ENCODE measurements around the gene CTIF.

CTIF gene

DNA sequence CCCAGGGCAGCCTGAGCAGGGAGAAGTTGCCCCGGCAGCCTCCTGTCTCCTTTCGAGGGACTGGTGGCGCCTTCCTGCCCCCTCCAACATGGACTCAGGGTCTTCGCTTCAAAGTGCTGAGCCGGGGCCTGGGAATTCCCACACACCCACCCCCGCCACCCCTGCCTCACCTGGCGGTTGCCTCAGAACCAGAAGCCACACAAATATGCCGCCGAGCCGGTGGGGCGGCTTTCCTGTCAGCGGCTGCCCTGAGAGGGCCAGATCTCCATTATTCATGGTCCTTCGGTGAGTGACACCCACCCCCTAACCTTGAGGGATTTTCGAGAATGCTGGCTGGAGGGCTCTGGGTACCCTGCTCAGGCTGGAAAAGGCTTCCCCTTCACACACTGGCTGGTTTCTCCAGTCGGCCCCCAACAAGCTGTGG lies 340.2 kb downstream of the CTIF start:
- no peak for DNase-seq

DNA sequence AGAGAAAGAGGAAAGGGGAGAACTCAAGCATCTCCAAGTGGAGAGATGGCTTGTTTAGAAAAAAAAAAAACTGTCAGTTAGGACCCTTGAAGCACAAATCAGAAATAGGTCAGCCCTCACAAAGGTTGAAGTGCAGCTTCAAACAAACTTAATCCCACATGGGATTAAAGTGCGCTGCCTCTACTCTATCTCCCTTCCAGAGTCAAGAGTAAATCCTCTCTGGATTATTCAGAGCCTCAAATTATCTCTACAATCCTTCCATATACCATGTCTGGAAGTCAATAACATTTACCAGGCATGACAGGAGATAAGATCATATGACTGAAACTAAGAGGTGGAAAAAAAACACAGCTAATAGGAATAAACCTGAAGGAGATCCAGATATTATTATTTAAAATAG lies 342.1 kb downstream of the CTIF start:
- no peak for DNase-seq

DNA sequence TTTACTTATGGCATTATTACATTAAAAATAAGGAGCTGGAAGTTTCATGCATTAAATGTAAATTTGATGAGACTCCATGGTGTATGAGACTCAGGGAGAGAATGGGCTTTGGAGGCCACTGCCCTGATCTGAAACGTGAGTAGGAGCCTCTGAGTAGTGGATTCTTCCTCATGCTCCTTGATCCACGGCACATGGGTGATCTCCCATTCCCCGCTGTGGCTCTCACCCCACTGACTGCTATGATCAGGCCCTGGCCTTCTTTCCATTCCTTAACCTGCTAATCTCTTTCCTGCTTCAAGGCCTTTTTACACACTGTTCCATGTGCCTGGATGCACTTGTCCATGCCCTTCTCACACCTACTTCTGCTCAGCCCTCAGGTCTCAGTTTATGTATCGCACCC lies 343.5 kb downstream of the CTIF start:
- DNase-seq, result no peak

DNA sequence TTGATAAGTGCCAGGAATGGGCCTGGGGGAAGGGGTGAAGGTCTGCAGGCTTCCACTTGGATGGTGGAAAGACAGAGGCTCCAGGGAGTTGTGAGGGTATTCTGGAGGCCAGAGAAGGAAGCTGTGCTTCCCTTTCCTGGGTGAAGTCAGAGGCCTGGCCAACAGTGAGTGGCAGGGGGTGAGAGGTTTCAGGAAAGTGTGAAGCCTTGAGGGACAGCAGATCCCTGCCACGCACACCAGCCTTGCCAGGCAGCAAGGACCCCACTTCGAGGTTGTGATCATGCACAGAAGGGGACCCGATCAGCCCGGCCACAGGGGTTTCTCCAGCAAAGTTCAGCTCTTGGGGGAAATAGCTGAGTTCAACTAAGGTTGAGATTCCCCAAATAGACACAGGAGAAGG lies 345.5 kb downstream of the CTIF start:
- DNase-seq, result no peak

DNA sequence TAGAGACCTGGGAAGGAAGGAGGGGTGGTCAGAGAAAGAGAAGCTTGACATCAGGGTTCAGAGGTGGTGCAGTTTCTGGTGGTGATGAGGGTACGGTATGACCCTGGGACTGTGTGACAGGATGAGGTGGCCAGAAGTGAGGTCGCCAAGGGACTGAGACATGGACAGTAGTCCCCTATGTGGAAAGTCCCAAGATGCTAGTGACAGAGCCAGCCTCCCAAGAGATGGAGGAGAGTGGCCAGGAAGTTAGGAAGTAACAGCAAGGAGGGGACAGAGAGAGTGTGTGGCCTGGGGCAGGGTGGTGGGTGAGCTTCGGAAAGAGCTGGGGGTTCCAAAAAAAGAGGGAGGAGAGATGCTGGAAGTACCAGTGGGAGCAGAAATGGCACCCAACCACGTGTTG lies 345.9 kb downstream of the CTIF start:
- DNase-seq, result no peak

DNA sequence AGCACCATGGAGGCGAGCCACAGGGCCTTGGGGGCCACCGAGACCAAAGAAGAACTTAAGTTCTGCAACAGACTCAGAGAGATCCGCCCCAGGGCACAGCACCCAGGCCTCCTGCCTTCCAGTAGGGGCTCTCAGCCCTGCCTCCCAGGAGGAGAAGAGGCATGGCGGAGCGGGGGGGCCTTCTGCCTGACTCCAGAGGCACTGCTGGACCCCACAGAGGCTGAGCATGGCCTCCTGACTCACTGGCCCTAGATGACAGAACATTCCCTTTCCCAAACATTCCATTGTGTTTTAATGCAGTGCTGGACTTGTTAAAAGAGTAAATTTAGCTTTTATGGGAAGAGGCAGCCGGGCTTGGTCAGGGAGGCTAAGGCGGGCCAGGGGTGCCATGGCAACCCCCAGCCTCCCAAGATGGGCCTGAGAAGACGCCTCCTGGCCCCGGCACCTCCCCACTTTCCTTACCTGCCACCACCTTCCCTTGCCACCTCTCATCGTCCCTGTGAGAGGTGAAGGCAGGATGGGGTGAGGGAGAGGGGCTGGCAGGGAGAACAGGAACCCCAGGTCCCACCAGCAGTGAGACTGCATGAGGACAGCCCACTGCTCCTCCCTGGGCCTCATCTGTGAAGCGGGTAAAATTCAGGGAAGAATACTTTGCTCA lies 346.6 kb downstream of the CTIF start:
- DNase-seq, result no peak

DNA sequence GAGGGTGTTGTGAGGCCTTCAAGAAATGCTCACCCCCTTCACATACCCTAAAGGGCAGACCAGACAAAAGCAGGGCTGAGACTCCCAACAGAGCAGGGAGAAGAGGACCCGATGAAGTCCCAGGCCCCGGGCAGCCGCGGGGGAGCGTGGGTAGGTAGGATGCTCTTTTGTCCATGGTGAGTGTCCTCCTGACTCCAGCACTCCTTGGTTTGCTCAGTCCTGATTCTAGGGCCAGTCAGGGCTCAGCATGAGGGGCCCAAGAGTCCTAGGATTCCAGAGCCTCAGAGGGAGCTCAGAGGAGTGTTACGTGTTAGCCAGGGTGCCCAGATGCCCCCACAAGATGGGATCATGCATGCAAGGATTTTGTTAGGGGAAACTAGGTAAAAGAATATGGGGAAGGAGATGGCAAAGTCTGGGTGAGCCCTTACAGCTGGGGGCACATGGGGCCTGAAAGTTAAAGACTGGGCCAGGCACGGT lies 347.1 kb downstream of the CTIF start:
- no peak for DNase-seq

DNA sequence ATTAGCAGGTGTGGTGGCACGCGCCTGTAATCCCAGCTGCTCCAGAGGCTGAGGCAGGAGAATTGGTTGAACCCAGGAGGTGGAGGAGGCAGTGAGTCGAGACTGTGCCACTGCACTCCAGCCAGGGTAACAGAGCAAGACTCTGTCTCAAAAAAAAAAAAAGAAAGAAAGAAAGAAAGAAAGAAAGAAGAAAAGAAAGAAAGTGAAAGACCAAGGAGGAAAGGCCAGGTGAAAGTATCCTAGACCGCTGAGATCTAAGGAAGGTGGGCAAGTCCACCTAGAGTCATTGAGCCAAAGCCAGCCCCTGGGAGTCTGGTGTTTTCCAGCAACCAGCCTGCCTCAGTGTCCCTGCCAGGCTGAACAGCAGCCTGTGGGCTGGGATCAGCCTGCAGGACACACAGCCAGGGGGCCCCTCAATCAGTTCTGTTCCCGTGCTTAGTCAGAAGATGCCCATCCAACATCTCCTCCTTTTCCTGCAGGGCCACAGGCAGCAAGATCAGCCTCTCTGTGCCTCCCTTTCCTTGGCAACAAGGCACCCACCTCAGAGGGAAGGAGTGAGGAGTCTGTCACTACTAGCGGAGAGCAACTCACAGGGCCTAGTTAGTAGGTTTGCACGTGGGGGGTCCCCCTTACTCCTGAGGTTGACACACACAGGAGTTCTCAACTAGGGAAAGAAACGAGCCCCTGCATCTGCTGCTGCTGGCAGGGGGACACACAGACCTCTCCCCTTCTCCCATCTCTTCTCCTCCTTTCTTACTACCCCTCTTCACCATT lies 347.9 kb downstream of the CTIF start:
- DNase-seq, result no peak

DNA sequence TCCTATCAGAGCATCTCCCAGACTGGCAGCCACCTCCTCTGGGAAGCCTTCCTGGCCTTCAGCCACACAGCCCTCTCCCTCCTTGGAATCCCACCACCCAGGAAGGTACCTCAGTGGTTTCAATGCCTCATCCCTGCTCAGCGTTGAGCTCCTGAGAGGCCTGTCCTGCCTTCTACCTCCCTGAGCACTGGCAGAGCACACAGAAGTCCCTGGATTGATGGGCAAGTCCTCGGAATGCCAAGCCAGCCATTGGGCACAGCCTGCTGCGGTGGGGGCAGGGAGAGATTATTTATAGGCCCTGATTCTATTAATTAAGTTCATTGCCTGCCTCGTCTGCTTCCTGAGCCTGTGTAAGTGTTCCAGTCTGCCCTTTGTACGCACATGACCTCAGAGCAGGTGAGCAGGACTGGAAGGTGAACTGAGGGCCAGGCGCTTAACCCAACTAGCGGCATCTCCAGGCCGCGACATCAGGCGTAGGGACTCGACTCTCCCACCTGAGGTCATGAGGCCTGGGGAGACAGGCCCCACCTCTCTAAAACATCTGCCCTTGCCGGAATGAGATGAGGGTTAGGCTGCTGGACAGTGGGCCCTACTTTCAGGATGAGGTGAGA lies 348.6 kb downstream of the CTIF start:
- no peak for DNase-seq

DNA sequence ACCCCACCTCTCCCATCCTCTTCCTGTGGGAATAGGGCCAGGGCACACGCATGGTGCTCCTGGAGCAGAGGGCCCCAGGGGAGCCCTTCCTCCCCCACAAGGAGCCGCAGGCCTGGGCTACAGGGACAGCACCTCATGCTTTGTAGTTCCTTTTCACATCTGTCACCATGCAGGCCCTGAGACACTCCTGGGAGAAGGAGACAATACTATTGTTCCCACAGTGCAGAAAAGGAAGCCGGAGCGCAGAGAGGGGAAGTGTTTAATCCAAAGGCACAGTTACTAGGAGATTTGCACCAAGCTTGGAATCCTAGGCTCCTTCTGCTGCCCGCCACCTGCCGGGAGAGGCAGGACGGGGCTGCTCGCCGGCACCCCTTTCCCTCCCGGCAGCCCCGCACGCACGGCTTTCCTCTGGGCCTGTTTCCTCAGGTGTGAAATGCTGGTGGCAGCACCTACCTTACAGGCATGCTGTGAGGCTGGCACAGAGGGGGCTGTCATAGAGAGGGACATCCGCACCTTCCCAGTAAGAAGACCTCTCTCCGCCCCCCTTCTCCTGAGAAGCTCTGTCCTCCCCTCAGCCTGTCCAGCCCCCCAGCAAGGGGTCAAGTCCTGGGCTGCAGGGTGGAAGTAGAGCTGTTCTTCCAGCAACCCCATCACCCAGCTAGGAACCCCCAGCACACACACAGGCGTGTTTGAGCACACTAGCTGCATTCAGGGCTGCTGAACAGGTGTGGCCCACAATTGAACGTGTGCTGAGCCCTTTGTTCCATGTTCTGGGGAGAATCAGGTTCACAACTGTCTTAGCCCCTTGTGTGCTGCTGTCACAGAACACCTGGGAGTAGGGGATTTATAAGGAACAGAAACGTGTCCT lies 349.3 kb downstream of the CTIF start:
- no peak for DNase-seq

DNA sequence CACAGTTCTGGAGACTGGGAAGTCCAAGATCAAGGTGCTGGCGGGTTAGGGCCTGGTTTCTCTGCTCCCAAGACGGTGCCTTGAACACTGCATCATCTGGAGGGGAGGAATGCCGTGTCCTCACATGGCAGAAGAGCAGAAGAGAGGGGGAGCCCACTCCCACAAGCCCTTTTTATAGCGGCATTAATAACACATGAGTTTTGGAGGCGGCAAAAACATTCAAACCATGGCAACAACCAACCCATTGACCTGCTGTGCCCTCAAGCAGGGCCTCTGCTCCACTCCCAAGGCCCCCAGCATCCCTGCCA lies 349.9 kb downstream of the CTIF start:
- DNase-seq, result no peak

DNA sequence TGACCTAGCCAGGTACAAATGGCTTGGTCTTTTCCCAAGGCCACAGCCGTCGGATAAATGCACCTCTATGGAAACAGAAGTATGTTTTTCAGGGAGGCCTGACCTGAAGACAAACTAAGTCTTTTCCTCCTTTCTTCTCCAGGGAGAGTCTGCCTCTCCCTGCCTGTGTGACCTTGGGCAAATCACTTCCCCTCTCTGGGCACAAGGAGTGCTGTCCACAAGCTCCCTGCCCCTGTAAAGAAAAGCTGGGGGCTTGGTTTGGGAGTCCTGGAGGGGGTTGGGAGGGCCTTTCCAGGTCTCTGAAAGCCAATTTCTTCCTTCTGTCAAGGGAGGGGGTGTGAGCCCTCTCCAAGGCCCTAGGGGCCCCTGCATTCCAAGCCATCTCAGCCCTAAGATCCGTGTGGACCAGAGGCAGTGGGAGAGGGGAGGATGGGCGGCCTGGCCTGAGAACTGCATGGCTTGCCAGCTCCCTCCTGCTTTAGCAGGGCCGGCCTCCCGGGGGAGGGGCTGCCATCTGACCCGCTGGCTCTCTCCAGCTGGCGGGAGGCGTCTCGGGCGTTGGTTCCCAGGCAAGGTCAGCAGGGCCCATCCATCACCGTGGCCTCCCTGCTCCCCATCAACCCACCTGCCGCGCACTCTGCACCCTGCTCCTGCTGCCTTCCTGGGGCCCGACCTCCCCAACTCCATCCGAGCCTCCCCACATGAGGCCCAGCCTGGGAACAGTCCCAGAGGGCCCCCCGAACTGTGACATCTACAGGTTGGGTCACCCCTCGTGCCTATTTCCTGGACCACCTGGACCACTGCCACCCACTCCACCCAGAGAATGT lies 350.5 kb downstream of the CTIF start:
- no peak for DNase-seq

DNA sequence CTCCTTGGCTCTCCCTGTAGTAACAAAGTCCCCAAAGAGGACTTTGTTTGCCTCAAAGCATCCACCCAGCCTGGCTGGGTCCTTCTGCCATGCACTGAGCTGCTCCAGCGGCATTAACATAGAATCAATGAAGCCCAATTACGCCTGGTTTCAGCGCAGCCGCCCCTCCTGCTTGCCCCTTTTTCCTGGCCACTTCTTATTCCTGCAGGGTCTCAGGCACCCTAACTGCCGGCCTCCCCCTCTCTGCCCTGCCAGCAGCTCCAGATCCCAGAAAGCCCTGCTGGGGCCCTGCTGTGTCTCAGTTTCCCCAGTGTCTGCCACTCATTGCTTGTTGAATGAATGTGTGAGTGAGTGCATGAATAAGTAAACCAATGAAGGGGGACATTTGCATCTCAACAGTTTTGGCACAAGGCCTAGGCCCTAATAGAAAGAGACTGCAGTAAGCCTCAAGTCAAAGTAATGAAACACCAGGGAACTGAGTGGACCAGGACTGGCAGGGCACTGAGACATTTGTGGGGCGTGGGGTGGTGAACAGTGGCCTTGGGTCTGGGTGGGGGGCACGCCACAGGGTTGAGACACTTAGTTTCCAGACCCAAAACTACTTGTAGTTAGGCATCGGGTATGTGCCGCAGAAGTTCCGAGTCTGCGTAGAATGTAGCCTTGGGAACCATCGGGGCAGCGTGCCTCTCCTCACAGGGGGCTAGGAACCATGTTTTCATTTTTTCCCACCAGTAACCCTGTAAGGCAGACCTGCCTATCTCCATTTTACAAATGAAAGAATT lies 351.3 kb downstream of the CTIF start:
- DNase-seq, result no peak

DNA sequence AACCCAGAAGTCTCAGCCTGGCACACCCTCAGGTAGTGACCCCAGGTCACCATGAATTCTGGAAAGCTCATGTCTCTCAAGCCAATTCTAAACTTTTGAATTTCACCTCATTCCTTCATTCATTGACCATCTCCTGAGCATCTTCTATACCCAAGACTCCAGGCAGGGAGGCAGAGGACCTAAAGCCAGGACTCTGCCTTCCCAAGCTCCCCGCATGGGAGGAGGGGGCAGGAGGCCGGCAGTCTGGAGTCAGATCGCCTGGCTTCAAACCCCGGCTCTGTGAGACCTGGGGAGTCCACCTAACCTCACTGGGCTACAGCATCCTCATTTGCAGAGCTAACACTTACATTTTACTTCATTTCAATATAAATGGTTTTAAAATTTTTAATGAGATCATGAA lies 352.9 kb downstream of the CTIF start:
- DNase-seq, result no peak

DNA sequence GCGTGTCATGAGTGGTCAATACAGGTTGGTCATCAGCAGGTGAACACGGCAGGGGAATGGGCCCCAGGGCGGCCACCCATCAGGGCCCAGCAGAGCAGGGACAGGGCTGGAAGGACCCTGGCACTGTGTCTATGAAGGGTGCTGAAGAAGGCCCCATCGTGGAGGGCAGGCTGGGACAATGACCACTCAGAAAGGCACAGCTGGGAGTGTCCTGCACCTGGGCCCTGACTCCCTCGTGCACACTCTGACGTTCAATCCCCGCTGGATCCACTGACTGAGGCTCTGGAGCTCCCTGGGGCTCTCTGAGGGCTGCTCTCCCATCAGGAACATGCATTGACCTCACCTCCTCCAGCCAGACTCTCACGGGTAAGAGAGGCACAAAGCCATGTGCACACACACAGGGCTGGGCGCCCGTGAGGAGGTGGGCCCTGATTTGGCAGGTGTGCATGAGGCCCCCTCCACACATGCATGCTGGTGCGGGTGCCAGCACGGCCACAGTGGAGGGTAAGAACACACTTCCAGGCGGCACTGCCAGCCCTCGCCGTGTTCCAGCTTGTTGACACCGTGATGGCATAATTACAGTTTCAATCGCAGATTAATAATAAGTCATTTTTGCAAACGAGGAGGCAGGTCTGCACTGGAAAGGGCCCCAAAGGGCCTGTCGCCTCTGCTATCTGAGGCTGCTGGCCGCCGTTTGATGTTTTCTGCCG lies 353.5 kb downstream of the CTIF start:
- no peak for DNase-seq

DNA sequence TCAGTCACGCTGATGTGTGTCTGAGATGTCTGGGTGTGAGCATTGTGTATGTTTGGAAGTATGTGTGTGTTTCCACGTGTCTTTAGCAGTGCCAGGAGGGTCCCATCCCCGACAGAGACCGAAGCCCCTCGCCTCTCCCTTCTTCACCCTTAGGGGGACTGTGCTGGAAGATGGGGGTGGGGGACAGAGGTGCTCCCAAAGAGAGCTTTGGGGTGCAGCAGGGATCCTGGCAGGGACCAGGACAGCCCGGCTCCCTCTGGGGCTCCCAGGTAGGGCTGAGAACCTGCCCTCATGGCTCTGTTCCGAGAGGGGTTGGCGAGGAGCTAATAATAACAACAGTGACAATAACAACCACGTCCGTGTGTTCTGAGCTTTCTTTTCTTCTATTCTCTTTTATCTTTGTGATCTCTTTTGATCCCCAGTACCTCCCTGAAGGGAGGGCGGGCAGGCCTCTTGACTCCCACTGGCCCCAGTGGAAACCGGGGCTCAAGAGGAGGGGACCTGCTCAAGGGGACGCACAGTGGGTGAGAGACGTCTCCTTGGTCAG lies 354.3 kb downstream of the CTIF start:
- DNase-seq, result no peak

DNA sequence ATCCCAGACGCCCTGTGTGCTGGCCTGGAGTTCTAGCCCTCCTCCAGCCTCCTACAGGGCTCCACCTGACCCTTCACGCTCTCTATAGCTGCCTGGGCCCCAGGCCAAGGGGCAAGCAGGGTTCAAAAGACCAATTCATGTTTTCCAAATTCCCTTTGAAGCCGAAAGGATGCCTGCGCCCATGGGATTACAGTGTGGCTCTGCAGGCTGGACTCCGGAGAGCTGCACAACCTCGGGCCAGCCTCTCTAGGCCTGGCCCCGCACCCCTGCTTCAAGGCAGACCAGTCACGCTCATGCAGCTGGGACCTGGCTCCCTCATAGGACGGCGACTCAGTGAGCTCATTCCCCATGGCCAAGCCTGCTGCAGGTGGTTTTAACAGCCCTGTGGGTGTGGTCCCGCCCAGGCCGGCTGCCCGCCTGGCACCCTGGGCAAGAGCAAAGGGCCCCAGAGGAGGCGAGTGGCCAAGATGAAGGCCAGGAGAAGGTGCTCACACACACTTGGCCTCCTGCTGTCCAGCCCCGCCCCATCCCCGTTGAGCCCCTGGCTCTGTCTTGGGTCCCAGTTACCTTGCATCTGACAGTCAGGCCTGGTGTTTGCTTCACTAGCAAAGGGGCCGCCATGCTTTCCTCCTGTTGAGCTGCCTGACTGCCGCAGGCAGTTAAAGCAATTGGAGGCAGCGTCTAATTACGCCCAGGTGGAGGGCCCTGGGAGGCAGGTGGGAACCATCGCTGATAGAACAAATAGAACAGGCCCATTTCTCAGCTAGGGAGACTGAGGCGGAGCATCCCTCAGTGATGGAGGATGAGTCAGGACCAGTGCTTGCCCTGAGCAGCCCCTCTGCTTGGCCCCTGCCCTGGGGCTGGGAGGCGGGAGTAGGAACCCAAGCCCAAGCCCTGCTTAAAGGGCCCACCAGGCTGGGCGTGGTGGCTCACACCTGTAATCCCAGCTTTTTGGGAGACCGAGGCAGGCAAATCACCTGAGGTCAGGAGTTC lies 355.1 kb downstream of the CTIF start:
- no peak for DNase-seq

DNA sequence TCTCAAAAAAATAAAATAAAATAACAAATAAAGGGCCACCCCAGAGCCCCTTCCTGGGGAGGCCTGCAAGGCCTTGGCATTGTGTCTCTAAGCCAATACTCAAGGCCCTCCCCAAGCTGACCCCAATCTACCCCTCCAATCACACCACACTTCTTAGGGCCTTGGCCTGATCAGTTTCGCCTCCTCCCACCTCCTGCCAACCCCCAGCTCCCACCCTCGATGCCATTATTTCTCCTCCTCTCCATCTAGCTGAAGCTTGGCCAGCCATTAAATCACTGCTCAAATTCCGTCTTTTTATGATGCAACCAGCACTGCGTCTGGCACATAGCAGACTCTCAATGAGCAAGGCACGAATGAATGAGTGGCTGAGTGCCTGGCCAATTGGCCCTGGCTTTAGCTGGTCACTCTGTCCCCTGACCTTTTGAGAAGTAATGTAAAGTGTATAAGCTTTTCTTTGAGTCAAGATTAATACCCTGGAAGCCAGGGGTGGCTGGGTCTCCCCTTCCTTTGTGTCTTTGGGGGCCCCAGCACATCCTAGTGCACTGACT lies 356.0 kb downstream of the CTIF start:
- DNase-seq, result no peak

DNA sequence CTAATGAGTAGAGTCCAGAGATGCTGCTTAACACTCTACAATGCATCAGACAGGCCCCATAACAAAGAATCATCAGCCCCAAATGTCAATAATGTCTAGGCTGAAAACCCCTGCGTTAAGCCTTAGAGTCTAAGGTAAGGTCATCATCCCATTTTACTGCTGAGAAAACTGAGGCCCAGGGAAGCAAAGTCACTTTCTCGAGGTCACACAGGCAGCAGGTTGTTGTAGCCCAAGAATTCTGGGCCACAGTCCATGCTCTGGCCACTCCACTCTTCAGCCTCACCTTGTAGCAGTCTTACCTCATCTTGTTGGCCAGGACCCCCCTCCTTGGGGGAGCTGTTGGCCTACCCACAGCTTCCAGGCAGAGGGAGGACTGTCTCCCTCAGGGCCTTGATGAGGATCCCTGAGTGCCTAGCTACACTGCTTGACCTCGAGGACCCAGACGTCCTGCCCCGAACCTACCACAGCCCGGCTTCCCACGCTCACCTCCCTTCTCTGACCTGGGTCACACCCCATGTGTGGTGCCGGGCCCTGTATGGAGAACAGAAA lies 357.6 kb downstream of the CTIF start:
- DNase-seq, result no peak
